GM12874 (cell line): ENCODE data around the gene PAQR5.

Experiments used
- TF ChIP-seq, protein P1 (sequence below): IDR thresholded peaks from 2 replicates; pipeline ENCODE4 v1.5.1; 2011; ENCODE audit warnings: low read depth, mild to moderate bottlenecking, control low read depth, low read length, moderate library complexity; ENCODE audit not compliant: insufficient read depth

PAQR5 gene

GRCh38 chr15:69275933-69276560 lies 22.7 kb upstream of the PAQR5 start:
- TF ChIP-seq, protein P1, sequence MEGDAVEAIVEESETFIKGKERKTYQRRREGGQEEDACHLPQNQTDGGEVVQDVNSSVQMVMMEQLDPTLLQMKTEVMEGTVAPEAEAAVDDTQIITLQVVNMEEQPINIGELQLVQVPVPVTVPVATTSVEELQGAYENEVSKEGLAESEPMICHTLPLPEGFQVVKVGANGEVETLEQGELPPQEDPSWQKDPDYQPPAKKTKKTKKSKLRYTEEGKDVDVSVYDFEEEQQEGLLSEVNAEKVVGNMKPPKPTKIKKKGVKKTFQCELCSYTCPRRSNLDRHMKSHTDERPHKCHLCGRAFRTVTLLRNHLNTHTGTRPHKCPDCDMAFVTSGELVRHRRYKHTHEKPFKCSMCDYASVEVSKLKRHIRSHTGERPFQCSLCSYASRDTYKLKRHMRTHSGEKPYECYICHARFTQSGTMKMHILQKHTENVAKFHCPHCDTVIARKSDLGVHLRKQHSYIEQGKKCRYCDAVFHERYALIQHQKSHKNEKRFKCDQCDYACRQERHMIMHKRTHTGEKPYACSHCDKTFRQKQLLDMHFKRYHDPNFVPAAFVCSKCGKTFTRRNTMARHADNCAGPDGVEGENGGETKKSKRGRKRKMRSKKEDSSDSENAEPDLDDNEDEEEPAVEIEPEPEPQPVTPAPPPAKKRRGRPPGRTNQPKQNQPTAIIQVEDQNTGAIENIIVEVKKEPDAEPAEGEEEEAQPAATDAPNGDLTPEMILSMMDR = no peak

DNA sequence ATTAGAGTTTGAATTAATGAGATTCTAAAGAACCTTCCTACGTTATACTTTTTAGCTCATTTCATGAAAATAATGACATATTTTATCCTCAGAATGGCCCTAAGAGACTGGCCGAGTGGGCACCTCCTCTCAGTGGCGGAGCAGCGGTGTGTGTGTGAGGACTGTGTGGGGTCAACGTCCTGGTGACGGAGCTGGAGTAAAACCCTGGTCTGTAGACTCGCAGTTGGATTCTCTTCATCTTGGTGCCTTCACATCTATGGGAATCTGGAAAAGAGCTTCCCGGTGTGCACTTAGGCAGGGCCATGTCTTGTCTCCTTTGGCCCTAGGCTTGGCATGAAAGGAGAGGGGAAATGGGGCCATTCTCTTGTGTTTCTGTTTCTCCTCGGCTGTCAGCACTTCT lies 21.4 kb upstream of the PAQR5 start:
- TF ChIP-seq, protein P1 = no peak

GRCh38 chr15:69279636-69280035 lies 19.1 kb upstream of the PAQR5 start:
- TF ChIP-seq, protein P1 = no peak

DNA sequence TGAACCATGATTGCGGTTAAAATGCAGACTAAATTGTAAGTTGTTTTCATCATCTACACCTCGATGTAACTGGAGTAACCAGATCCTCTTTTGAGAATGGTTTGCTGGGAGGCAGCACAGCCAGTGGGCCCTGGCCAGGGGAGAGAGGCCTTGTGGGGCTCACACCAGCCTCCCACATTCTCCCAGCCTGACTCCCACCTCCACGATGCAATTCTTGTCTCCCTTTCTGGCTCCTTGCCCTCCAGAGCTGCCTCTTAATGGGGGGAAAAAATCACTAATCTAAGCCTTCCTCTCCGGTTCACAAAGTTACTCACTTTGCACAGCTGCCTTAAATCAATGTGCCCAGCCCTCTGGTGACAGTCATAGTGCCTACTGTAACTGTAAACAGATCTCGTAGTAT lies 17.9 kb upstream of the PAQR5 start:
- TF ChIP-seq, protein P1 = no peak

DNA sequence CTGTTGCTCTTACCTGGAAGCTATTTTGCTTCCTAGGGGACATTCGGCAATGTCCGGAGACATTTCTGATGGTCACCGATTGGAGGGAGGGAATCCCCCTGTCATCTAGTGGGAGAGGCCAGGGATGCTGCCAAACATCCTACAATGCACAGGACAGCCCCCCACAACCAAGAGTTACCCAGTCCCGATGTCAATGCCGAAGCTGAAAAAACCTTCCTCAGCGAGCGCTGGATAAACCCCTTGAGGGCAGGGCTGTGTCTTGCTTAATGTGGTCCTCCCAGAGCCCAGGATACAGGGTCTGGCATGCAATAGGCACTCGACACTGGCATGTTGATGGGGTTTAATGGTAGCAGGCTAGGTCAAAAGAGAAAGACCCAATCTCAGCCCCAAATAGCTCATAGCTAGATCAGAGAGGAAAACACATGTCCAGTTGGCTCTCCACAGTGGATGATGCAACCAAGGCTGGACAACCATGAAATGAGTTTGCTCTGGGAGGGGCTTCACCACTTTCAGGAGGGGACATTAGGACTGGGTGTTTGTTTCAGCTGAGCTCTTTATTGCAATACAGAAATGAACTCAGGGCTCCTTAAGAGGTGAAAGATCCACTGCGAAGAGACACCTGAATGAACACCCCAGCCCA lies 16.5 kb upstream of the PAQR5 start:
- TF ChIP-seq, protein P1 = no peak

DNA sequence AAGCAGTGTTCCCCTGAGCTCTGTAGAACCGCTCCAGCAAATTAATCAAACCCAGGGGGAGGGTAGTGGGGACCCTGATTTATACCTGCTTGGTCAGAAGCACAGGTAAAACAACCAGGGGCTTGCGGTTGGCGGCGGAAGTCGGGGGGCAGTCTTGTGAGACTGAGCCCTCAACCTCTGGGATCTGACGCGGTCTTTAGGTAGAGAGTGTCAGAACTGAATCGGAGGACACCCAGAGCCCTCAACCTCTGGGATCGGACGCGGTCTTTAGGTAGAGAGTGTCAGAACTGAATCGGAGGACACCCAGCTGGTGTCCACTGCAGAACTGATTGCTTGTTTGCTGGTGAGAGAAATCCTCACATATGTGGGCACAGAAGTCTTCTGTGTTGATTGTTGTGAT lies 12.9 kb upstream of the PAQR5 start:
- TF ChIP-seq, protein P1 = no peak

GRCh38 chr15:69288011-69288410 lies 10.7 kb upstream of the PAQR5 start:
- TF ChIP-seq, protein P1 = no peak
